Activated T-helper 2 cell treated with anti-CD3 and anti-CD28 coated beads, Interferon-gamma antibody, Interleukin-2, Interleukin-4, amounts not matched to agents 10 μg/mL and 5 μg/mL and 100 μg/mL, durations not matched to agents 14 hours and 24 hours and 36 hours (primary cell): ENCODE measurements around the gene PTGS1. TPM values are rescaled to one million over a fixed set of nuclear protein-coding genes. Genes with fewer than 3 reads are reported as not detected.

Experiments used
- DNase-seq: peaks from one replicate; pipeline ENCODE4 v3.0.0; 2021; ENCODE audit warnings: low spot score
- H3K27ac Mint-ChIP-seq: one replicate; pipeline ENCODE4 v1.8.0; 2021; ENCODE audit warnings: mixed read lengths
- H3K27me3 Mint-ChIP-seq: one replicate; pipeline ENCODE4 v1.8.0; 2021; ENCODE audit warnings: low read depth, mixed read lengths
- H3K36me3 Mint-ChIP-seq: one replicate; pipeline ENCODE4 v1.8.0; 2021; ENCODE audit warnings: low read depth, mixed read lengths
- H3K4me1 Mint-ChIP-seq: one replicate; pipeline ENCODE4 v1.8.0; 2021; ENCODE audit warnings: low read depth, mixed read lengths
- H3K4me3 Mint-ChIP-seq: one replicate; pipeline ENCODE4 v1.8.0; 2021; ENCODE audit warnings: low read depth, mild to moderate bottlenecking, moderate library complexity, mixed read lengths
- H3K9me3 Mint-ChIP-seq: one replicate; pipeline ENCODE4 v1.8.0; 2021; ENCODE audit warnings: mixed read lengths
- intact Hi-C: fragments of 100-400 bp; cut with micrococcal nuclease; formaldehyde crosslinking; loops from one replicate; pipeline ENCODE4 v1.15.1; 2023
- total RNA-seq: library from RNA; stranded (reverse); gene quantifications from 2 replicates; pipeline ENCODE4 v1.2.3, GENCODE V29; 2022

The PTGS1 gene
- total RNA-seq, 1 donor from 2014 or later = 0.71 TPM

- no peak for DNase-seq
- intact Hi-C loops = no loop called here
- Mint-ChIP-seq H3K36me3 (no peaks in the 10 kb centered on the region), H3K9me3 (no peaks in the 10 kb centered on the region), H3K4me3 (peak overlapping the region; percentile 63), H3K4me1 (peaks cover 7% of the 10 kb centered on the region), H3K27me3 (peaks cover 26% of the 10 kb centered on the region), H3K27ac (no peak overlapping the region)
These were observed 521 bp upstream of the PTGS1 start for GRCh38 chr9:122370303-122370702.

- H3K4me3 Mint-ChIP-seq = no peak overlapping the region
- no peak for DNase-seq
- peaks cover 26% of the 10 kb centered on the region for H3K27me3 Mint-ChIP-seq
- intact Hi-C loops = no loop called here
- no peaks in the 10 kb centered on the region for H3K9me3 Mint-ChIP-seq
- H3K4me1 Mint-ChIP-seq = peaks cover 7% of the 10 kb centered on the region
- H3K36me3 Mint-ChIP-seq = no peaks in the 10 kb centered on the region
- H3K27ac Mint-ChIP-seq = no peak overlapping the region
These were observed 1.0 kb downstream of the PTGS1 start for GRCh38 chr9:122371846-122372245.

GRCh38 chr9:122372856-122373845, 2.3 kb downstream of the PTGS1 start:
- H3K36me3 Mint-ChIP-seq = no peaks in the 10 kb centered on the region
- H3K4me3 Mint-ChIP-seq = no peak overlapping the region
- H3K27ac Mint-ChIP-seq = no peak overlapping the region
- intact Hi-C loops = no loop called here
- H3K27me3 Mint-ChIP-seq = peaks cover 26% of the 10 kb centered on the region
- DNase-seq = no peak
- no peaks in the 10 kb centered on the region for H3K9me3 Mint-ChIP-seq
- peaks cover 7% of the 10 kb centered on the region for H3K4me1 Mint-ChIP-seq

- no peaks in the 10 kb centered on the region for H3K36me3 Mint-ChIP-seq
- no peak overlapping the region for H3K27ac Mint-ChIP-seq
- H3K4me3 Mint-ChIP-seq = no peak overlapping the region
- H3K9me3 Mint-ChIP-seq = no peaks in the 10 kb centered on the region
- H3K4me1 Mint-ChIP-seq = peaks cover 7% of the 10 kb centered on the region
- peaks cover 20% of the 10 kb centered on the region for H3K27me3 Mint-ChIP-seq
- intact Hi-C loops = loop anchor here (5.0 kb wide), 1 partner anchor 77 kb away; no protein-coding TSS in a partner anchor
- DNase-seq = no peak
These were observed 4.1 kb downstream of the PTGS1 start for GRCh38 chr9:122374885-122375420.

GRCh38 chr9:122376796-122377195, 6.0 kb downstream of the PTGS1 start:
- H3K27ac Mint-ChIP-seq = no peak overlapping the region
- H3K36me3 Mint-ChIP-seq = no peaks in the 10 kb centered on the region
- peaks cover 12% of the 10 kb centered on the region for H3K27me3 Mint-ChIP-seq
- intact Hi-C loops = loop anchor here (5.0 kb wide), 1 partner anchor 76 kb away; no protein-coding TSS in a partner anchor
- H3K4me1 Mint-ChIP-seq = no peaks in the 10 kb centered on the region
- no peak overlapping the region for H3K4me3 Mint-ChIP-seq
- DNase-seq = no peak
- H3K9me3 Mint-ChIP-seq = no peaks in the 10 kb centered on the region

- Mint-ChIP-seq H3K4me3 (no peak overlapping the region), H3K4me1 (no peaks in the 10 kb centered on the region), H3K27me3 (peaks cover 7% of the 10 kb centered on the region), H3K9me3 (no peaks in the 10 kb centered on the region), H3K36me3 (no peaks in the 10 kb centered on the region), H3K27ac (no peak overlapping the region)
- intact Hi-C loops = loop anchor here (5.0 kb wide), 1 partner anchor 75 kb away; no protein-coding TSS in a partner anchor
- DNase-seq = no peak
These were observed 6.7 kb downstream of the PTGS1 start for GRCh38 chr9:122377241-122378164.

- Mint-ChIP-seq H3K9me3 (no peaks in the 10 kb centered on the region), H3K4me3 (no peak overlapping the region), H3K36me3 (no peaks in the 10 kb centered on the region), H3K27ac (no peak overlapping the region), H3K27me3 (no peaks in the 10 kb centered on the region), H3K4me1 (peaks cover 3% of the 10 kb centered on the region)
- no peak for DNase-seq
- intact Hi-C loops = loop anchor here (5.0 kb wide), 1 partner anchor 74 kb away; no protein-coding TSS in a partner anchor
These were observed 7.4 kb downstream of the PTGS1 start for GRCh38 chr9:122378236-122378635.

GRCh38 chr9:122379340-122379739, 8.5 kb downstream of the PTGS1 start:
- Mint-ChIP-seq H3K4me3 (no peak overlapping the region), H3K27ac (no peak overlapping the region), H3K27me3 (no peaks in the 10 kb centered on the region), H3K36me3 (no peaks in the 10 kb centered on the region), H3K4me1 (peaks cover 6% of the 10 kb centered on the region), H3K9me3 (no peaks in the 10 kb centered on the region)
- intact Hi-C loops = loop anchor here (5.0 kb wide), 1 partner anchor 73 kb away; no protein-coding TSS in a partner anchor
- DNase-seq = no peak

GRCh38 chr9:122380293-122380692, 9.5 kb downstream of the PTGS1 start:
- Mint-ChIP-seq H3K9me3 (no peaks in the 10 kb centered on the region), H3K27ac (no peak overlapping the region), H3K36me3 (no peaks in the 10 kb centered on the region), H3K27me3 (no peaks in the 10 kb centered on the region), H3K4me3 (no peak overlapping the region), H3K4me1 (peaks cover 8% of the 10 kb centered on the region)
- DNase-seq = no peak
- intact Hi-C loops = no loop called here

GRCh38 chr9:122381206-122381950, 10.6 kb downstream of the PTGS1 start:
- DNase-seq = no peak
- Mint-ChIP-seq H3K4me3 (no peak overlapping the region), H3K4me1 (peaks cover 11% of the 10 kb centered on the region), H3K9me3 (no peaks in the 10 kb centered on the region), H3K36me3 (no peaks in the 10 kb centered on the region), H3K27me3 (no peaks in the 10 kb centered on the region), H3K27ac (no peak overlapping the region)
- intact Hi-C loops = no loop called here

- H3K9me3 Mint-ChIP-seq = no peaks in the 10 kb centered on the region
- peaks cover 11% of the 10 kb centered on the region for H3K4me1 Mint-ChIP-seq
- no peak overlapping the region for H3K4me3 Mint-ChIP-seq
- no peak for DNase-seq
- intact Hi-C loops = no loop called here
- no peaks in the 10 kb centered on the region for H3K36me3 Mint-ChIP-seq
- peak overlapping the region; percentile 12 for H3K27ac Mint-ChIP-seq
- no peaks in the 10 kb centered on the region for H3K27me3 Mint-ChIP-seq
These were observed 12.4 kb downstream of the PTGS1 start for GRCh38 chr9:122382901-122383850.
